Mesenchymal stem cell (in vitro differentiated cells and primary cell): ENCODE results near the gene SFTPA2.
"Not testable (repeated sequence)": the region's sequence is repeated elsewhere in the genome, so short reads cannot be mapped to it uniquely, and the experiment has no call there.

Experiments
- DNase-seq: peaks from one replicate; pipeline ENCODE4 v3.0.0-alpha.2; 2013
- H2AFZ ChIP-seq: one replicate; pipeline ENCODE4 v1.6.1; 2013; ENCODE audit warnings: low read depth, mild to moderate bottlenecking, control low read depth, inconsistent platforms, low read length, moderate library complexity
- H2AK5ac ChIP-seq: 2 replicates; pipeline ENCODE4 v1.6.1; 2013; ENCODE audit warnings: low read length, moderate library complexity, mild to moderate bottlenecking, inconsistent platforms; ENCODE audit not compliant: severe bottlenecking
- H2BK120ac ChIP-seq: one replicate; pipeline ENCODE4 v1.6.1; 2013; ENCODE audit warnings: low read depth, mild to moderate bottlenecking, inconsistent platforms, low read length, moderate library complexity
- H2BK12ac ChIP-seq, 2 experiments: one replicate each; pipeline ENCODE4 v1.6.1; 2013; ENCODE audit warnings: inconsistent platforms in 2 of 2, low read length in 2 of 2, mild to moderate bottlenecking in 2 of 2, moderate library complexity in 2 of 2, control low read depth in 1 of 2
- H2BK15ac ChIP-seq: one replicate; pipeline ENCODE4 v1.6.1; 2013; ENCODE audit warnings: mild to moderate bottlenecking, low read depth, inconsistent platforms; ENCODE audit not compliant: poor library complexity, severe bottlenecking
- H2BK5ac ChIP-seq: 2 replicates; pipeline ENCODE4 v1.6.1; 2013; ENCODE audit warnings: low read depth, mild to moderate bottlenecking, low read length, control low read depth, inconsistent platforms; ENCODE audit not compliant: poor library complexity, severe bottlenecking
- H3K14ac ChIP-seq, 2 experiments: one replicate each; pipeline ENCODE4 v1.6.1; 2013; ENCODE audit warnings: inconsistent platforms in 2 of 2, low read length in 2 of 2, control low read depth in 1 of 2, mild to moderate bottlenecking in 1 of 2, moderate library complexity in 1 of 2
- H3K18ac ChIP-seq, 2 experiments: one replicate each; pipeline ENCODE4 v1.6.1; 2013; ENCODE audit warnings: inconsistent platforms in 2 of 2, low read length in 2 of 2, control low read depth in 1 of 2, low read depth in 1 of 2, mild to moderate bottlenecking in 1 of 2
- H3K23ac ChIP-seq, 2 experiments: one replicate each; pipeline ENCODE4 v1.6.1; 2013; ENCODE audit warnings: inconsistent platforms in 2 of 2, low read length in 2 of 2, mild to moderate bottlenecking in 2 of 2, moderate library complexity in 2 of 2, control low read depth in 1 of 2
- H3K27ac ChIP-seq: 2 replicates; pipeline ENCODE4 v1.5.1; 2013; ENCODE audit warnings: mild to moderate bottlenecking, moderate library complexity, low read length, control low read depth, inconsistent platforms; ENCODE audit not compliant: poor library complexity, severe bottlenecking
- H3K27me3 ChIP-seq, 2 experiments: 2 replicates each; pipeline versions ENCODE4 v1.6.1 to v1.7.0; 2013; ENCODE audit warnings: low read length in 2 of 2, mild to moderate bottlenecking in 2 of 2, moderate library complexity in 2 of 2, control low read depth in 1 of 2, inconsistent platforms in 1 of 2; ENCODE audit not compliant: control insufficient read depth in 1 of 2, insufficient read depth in 1 of 2
- H3K36me3 ChIP-seq, 2 experiments: 2 replicates each; pipeline versions ENCODE4 v1.6.1 to v1.7.0; 2013; ENCODE audit warnings: low read length in 2 of 2, control low read depth in 1 of 2, inconsistent platforms in 1 of 2, low read depth in 1 of 2, mild to moderate bottlenecking in 1 of 2; ENCODE audit not compliant: insufficient read depth in 2 of 2, control insufficient read depth in 1 of 2
- H3K4ac ChIP-seq, 2 experiments: one replicate each; pipeline ENCODE4 v1.6.1; 2013; ENCODE audit warnings: inconsistent platforms in 2 of 2, low read length in 2 of 2, mild to moderate bottlenecking in 2 of 2, moderate library complexity in 2 of 2, control low read depth in 1 of 2, low read depth in 1 of 2
- H3K4me1 ChIP-seq: 2 replicates; pipeline ENCODE4 v1.6.1; 2013; ENCODE audit warnings: low read depth, low read length, control low read depth; ENCODE audit not compliant: control insufficient read depth, insufficient read depth
- H3K4me2 ChIP-seq: 2 replicates; pipeline ENCODE4 v1.6.1; 2013; ENCODE audit warnings: low read length, mild to moderate bottlenecking, inconsistent platforms; ENCODE audit not compliant: poor library complexity, severe bottlenecking
- H3K4me3 ChIP-seq, 2 experiments: 2 replicates each; pipeline versions ENCODE4 v1.5.1 to v1.7.0; 2013; ENCODE audit warnings: low read length in 2 of 2, mild to moderate bottlenecking in 2 of 2, control low read depth in 1 of 2, low read depth in 1 of 2; ENCODE audit not compliant: insufficient read depth in 1 of 2
- H3K79me1 ChIP-seq: replicated peaks from 2 replicates; pipeline ENCODE4 v1.6.1; 2013; ENCODE audit warnings: mild to moderate bottlenecking, control low read depth, low read length, inconsistent platforms; ENCODE audit not compliant: poor library complexity, severe bottlenecking
- H3K9ac ChIP-seq: 2 replicates; pipeline ENCODE4 v1.7.0; 2013; ENCODE audit warnings: mild to moderate bottlenecking, low read length, moderate library complexity
- H3K9me3 ChIP-seq: 2 replicates; pipeline ENCODE4 v1.7.0; 2013; ENCODE audit warnings: mild to moderate bottlenecking, low read length; ENCODE audit not compliant: control insufficient read depth
- H4K8ac ChIP-seq: one replicate; pipeline ENCODE4 v1.6.1; 2013; ENCODE audit warnings: inconsistent platforms, mild to moderate bottlenecking, low read length, moderate library complexity
- H4K91ac ChIP-seq: one replicate; pipeline ENCODE4 v1.6.1; 2013; ENCODE audit warnings: mild to moderate bottlenecking, low read length, inconsistent platforms
- WGBS: methylation state at CpG from one replicate; pipeline ENCODE4 v1.1.7; 2013; ENCODE audit warnings: mixed read lengths; 5-methylcytosine and 5-hydroxymethylcytosine counted together

Gene SFTPA2

GRCh38 chr10:79562135-79562756 lies 2.0 kb upstream of the SFTPA2 start:
- H2BK15ac ChIP-seq: no peak overlapping the region
- H3K23ac ChIP-seq: no peak overlapping the region
- no peak overlapping the region for H3K27ac ChIP-seq
- no peak overlapping the region for H2BK120ac ChIP-seq
- H3K9me3 ChIP-seq: no peaks in the 10 kb centered on the region
- H3K79me1 ChIP-seq: no peaks in the 10 kb centered on the region
- no peak overlapping the region for H3K4me2 ChIP-seq
- no peak overlapping the region for H2AK5ac ChIP-seq
- peaks cover 11 to 54% of the 10 kb centered on the region in 2 experiments for H3K27me3 ChIP-seq
- peaks cover 3% of the 10 kb centered on the region for H3K4me1 ChIP-seq
- H3K9ac ChIP-seq: no peak overlapping the region
- H3K14ac ChIP-seq: no peak overlapping the region
- no peak overlapping the region for H2BK12ac ChIP-seq
- 27% methylated on average over 17 of the region's 17 CpGs for WGBS
- H4K91ac ChIP-seq: no peak overlapping the region
- no peaks in the 10 kb centered on the region for H3K36me3 ChIP-seq
- H4K8ac ChIP-seq: no peak overlapping the region
- H3K18ac ChIP-seq: no peak overlapping the region
- H2BK5ac ChIP-seq: no peak overlapping the region
- no peak overlapping the region for H3K4ac ChIP-seq
- H2AFZ ChIP-seq: no peak overlapping the region
- peak; percentile 37 for DNase-seq
- H3K4me3 ChIP-seq: no peak overlapping the region

- Histone ChIP-seq H3K27me3 (peaks cover 11 to 50% of the 10 kb centered on the region in 2 experiments), H2BK5ac (no peak overlapping the region), H3K79me1 (no peaks in the 10 kb centered on the region), H2BK120ac (no peak overlapping the region), H3K4ac (no peak overlapping the region), H4K8ac (no peak overlapping the region), H2BK15ac (no peak overlapping the region), H3K4me2 (no peak overlapping the region), H3K36me3 (no peaks in the 10 kb centered on the region), H2AK5ac (no peak overlapping the region), H3K27ac (no peak overlapping the region), H2AFZ (no peak overlapping the region), H3K4me3 (no peak overlapping the region), H3K9me3 (no peaks in the 10 kb centered on the region), H4K91ac (no peak overlapping the region), H3K4me1 (peaks cover 3% of the 10 kb centered on the region), H3K18ac (no peak overlapping the region), H3K14ac (no peak overlapping the region), H2BK12ac (no peak overlapping the region), H3K23ac (no peak overlapping the region), H3K9ac (no peak overlapping the region)
- 76% methylated on average over 3 of the region's 3 CpGs for WGBS
- DNase-seq: no peak
Measured at GRCh38 chr10:79561257-79561656, 1.1 kb upstream of the SFTPA2 start.

- 68% methylated on average over 2 of the region's 2 CpGs for WGBS
- no peak overlapping the region for H2BK12ac ChIP-seq
- no peak overlapping the region for H3K14ac ChIP-seq
- no peak overlapping the region for H3K4ac ChIP-seq
- no peak overlapping the region for H2BK120ac ChIP-seq
- H2AK5ac ChIP-seq: no peak overlapping the region
- H3K79me1 ChIP-seq: no peaks in the 10 kb centered on the region
- no peak overlapping the region for H3K9ac ChIP-seq
- no peak overlapping the region for H3K4me3 ChIP-seq
- no peak overlapping the region for H3K18ac ChIP-seq
- H4K8ac ChIP-seq: no peak overlapping the region
- peaks cover 3% of the 10 kb centered on the region for H3K4me1 ChIP-seq
- H2BK5ac ChIP-seq: no peak overlapping the region
- H2AFZ ChIP-seq: no peak overlapping the region
- no peak overlapping the region for H3K27ac ChIP-seq
- no peak for DNase-seq
- no peak overlapping the region for H3K23ac ChIP-seq
- no peaks in the 10 kb centered on the region for H3K9me3 ChIP-seq
- peaks cover 17 to 53% of the 10 kb centered on the region in 2 experiments for H3K27me3 ChIP-seq
- no peak overlapping the region for H4K91ac ChIP-seq
- H3K4me2 ChIP-seq: no peak overlapping the region
- H2BK15ac ChIP-seq: no peak overlapping the region
- no peaks in the 10 kb centered on the region for H3K36me3 ChIP-seq
Measured at GRCh38 chr10:79559726-79560125, 481 bp downstream of the SFTPA2 start.

- H3K9me3 ChIP-seq, H3K4me3 ChIP-seq, H3K9ac ChIP-seq, H2BK12ac ChIP-seq, H3K18ac ChIP-seq, H2BK120ac ChIP-seq, H3K4me2 ChIP-seq, H3K4me1 ChIP-seq, DNase-seq, H2BK5ac ChIP-seq, H2AFZ ChIP-seq, H4K91ac ChIP-seq, H2AK5ac ChIP-seq, H3K27ac ChIP-seq, H3K4ac ChIP-seq, H3K79me1 ChIP-seq, H2BK15ac ChIP-seq, H3K23ac ChIP-seq, H4K8ac ChIP-seq, H3K36me3 ChIP-seq: not testable (repeated sequence)
- no CpG with 5 or more reads among the region's 3 CpGs for WGBS
- Histone ChIP-seq H3K14ac (peak overlapping the region in 1 of 2 experiments; percentile 24), H3K27me3 (peaks cover 17 to 41% of the 10 kb centered on the region in 2 experiments)
Measured at GRCh38 chr10:79556961-79557360, 3.2 kb downstream of the SFTPA2 start.
